Measurements from ENCODE around the gene OTUD7B. TPM values are rescaled to one million over a fixed set of nuclear protein-coding genes. Genes with fewer than 3 reads are reported as not detected.

OTUD7B gene
- total RNA-seq, 1 donor from 2014 or later: 28.3 TPM

- TF ChIP-seq CTCF (conservative IDR thresholded peaks at IDR 0.05): no peak
- no peak overlapping the region for H3K27ac Mint-ChIP-seq (ENCODE audit: unreplicated experiment)
- DNase-seq (ENCODE audit: low read depth, low spot score): no peak
- peaks cover 11% of the 10 kb centered on the region for H3K36me3 Mint-ChIP-seq (ENCODE audit: low read depth)
- H3K4me1 Mint-ChIP-seq: peaks cover 3% of the 10 kb centered on the region
- no peak overlapping the region for H3K4me3 Mint-ChIP-seq
- no peaks in the 10 kb centered on the region for H3K27me3 Mint-ChIP-seq (ENCODE audit: low read depth)
- no peaks in the 10 kb centered on the region for H3K9me3 Mint-ChIP-seq
These were observed 31.1 kb downstream of the OTUD7B start for GRCh38 chr1:149979245-149979971.

GRCh38 chr1:149978547-149979023 is 31.9 kb downstream of the OTUD7B start:
- no peaks in the 10 kb centered on the region for H3K27me3 Mint-ChIP-seq (ENCODE audit: low read depth)
- no peak for TF ChIP-seq CTCF (conservative IDR thresholded peaks at IDR 0.05)
- H3K27ac Mint-ChIP-seq (ENCODE audit: unreplicated experiment): no peak overlapping the region
- no peak for DNase-seq (ENCODE audit: low read depth, low spot score)
- H3K4me1 Mint-ChIP-seq: peaks cover 3% of the 10 kb centered on the region
- H3K4me3 Mint-ChIP-seq: no peak overlapping the region
- peaks cover 13% of the 10 kb centered on the region for H3K36me3 Mint-ChIP-seq (ENCODE audit: low read depth)
- H3K9me3 Mint-ChIP-seq: no peaks in the 10 kb centered on the region

GRCh38 chr1:149977345-149977744 is 33.2 kb downstream of the OTUD7B start:
- Mint-ChIP-seq H3K27ac (ENCODE audit: unreplicated experiment) (no peak overlapping the region), H3K4me3 (no peak overlapping the region), H3K9me3 (no peaks in the 10 kb centered on the region), H3K4me1 (no peaks in the 10 kb centered on the region), H3K36me3 (ENCODE audit: low read depth) (peaks cover 18% of the 10 kb centered on the region), H3K27me3 (ENCODE audit: low read depth) (no peaks in the 10 kb centered on the region)
- DNase-seq (ENCODE audit: low read depth, low spot score): no peak
- TF ChIP-seq CTCF (conservative IDR thresholded peaks at IDR 0.05): no peak

- Mint-ChIP-seq H3K4me3 (no peak overlapping the region), H3K27ac (ENCODE audit: unreplicated experiment) (no peak overlapping the region), H3K36me3 (ENCODE audit: low read depth) (peaks cover 20% of the 10 kb centered on the region), H3K9me3 (no peaks in the 10 kb centered on the region), H3K27me3 (ENCODE audit: low read depth) (no peaks in the 10 kb centered on the region), H3K4me1 (no peaks in the 10 kb centered on the region)
- DNase-seq (ENCODE audit: low read depth, low spot score): no peak
- TF ChIP-seq CTCF (conservative IDR thresholded peaks at IDR 0.05): no peak
These were observed 38.0 kb downstream of the OTUD7B start for GRCh38 chr1:149972547-149972946.

- no peak overlapping the region for H3K27ac Mint-ChIP-seq (ENCODE audit: unreplicated experiment)
- no peaks in the 10 kb centered on the region for H3K27me3 Mint-ChIP-seq (ENCODE audit: low read depth)
These were observed 42.9 kb downstream of the OTUD7B start for GRCh38 chr1:149967646-149968045.

More at GRCh38 chr1:149967646-149968045, 42.9 kb downstream of the OTUD7B start:
- no peak for TF ChIP-seq CTCF (conservative IDR thresholded peaks at IDR 0.05)
- DNase-seq (ENCODE audit: low read depth, low spot score): no peak
- Mint-ChIP-seq H3K4me3 (no peak overlapping the region), H3K9me3 (no peaks in the 10 kb centered on the region), H3K4me1 (no peaks in the 10 kb centered on the region), H3K36me3 (ENCODE audit: low read depth) (peaks cover 7% of the 10 kb centered on the region)
